VCaP (cell line): ENCODE measurements around the gene ELMO1.

Experiments used
- H3K27ac ChIP-seq: fragments of 450-650 bp; 2 replicates; pipeline ENCODE4 v1.5.1; 2017
- TF ChIP-seq, protein P1 (sequence below): fragments of 450-650 bp; conservative IDR thresholded peaks from 2 replicates; pipeline ENCODE4 v1.5.1; 2017; ENCODE audit warnings: mild to moderate bottlenecking, moderate library complexity

Gene ELMO1

DNA sequence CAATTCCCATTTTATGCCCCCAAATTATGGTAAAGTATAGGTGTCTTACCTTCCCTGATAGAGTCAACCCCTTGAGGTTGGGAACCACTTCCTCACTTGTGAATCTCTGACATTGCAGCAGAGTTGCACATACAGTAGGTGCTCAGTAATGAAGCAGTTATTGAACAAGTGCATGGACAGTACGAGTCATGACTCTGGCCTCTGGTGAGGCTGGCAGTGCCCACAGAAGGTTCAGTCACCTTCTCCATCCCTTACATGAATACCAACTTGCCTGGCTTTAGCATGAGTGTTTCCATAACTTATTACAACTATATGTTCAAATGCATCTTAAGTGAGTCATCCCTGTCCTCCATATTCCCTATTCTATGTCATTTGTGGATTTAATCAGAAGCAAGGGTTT lies 340.0 kb downstream of the ELMO1 start:
- H3K27ac ChIP-seq = no peak overlapping the region
- TF ChIP-seq, protein P1, sequence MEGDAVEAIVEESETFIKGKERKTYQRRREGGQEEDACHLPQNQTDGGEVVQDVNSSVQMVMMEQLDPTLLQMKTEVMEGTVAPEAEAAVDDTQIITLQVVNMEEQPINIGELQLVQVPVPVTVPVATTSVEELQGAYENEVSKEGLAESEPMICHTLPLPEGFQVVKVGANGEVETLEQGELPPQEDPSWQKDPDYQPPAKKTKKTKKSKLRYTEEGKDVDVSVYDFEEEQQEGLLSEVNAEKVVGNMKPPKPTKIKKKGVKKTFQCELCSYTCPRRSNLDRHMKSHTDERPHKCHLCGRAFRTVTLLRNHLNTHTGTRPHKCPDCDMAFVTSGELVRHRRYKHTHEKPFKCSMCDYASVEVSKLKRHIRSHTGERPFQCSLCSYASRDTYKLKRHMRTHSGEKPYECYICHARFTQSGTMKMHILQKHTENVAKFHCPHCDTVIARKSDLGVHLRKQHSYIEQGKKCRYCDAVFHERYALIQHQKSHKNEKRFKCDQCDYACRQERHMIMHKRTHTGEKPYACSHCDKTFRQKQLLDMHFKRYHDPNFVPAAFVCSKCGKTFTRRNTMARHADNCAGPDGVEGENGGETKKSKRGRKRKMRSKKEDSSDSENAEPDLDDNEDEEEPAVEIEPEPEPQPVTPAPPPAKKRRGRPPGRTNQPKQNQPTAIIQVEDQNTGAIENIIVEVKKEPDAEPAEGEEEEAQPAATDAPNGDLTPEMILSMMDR = no peak

DNA sequence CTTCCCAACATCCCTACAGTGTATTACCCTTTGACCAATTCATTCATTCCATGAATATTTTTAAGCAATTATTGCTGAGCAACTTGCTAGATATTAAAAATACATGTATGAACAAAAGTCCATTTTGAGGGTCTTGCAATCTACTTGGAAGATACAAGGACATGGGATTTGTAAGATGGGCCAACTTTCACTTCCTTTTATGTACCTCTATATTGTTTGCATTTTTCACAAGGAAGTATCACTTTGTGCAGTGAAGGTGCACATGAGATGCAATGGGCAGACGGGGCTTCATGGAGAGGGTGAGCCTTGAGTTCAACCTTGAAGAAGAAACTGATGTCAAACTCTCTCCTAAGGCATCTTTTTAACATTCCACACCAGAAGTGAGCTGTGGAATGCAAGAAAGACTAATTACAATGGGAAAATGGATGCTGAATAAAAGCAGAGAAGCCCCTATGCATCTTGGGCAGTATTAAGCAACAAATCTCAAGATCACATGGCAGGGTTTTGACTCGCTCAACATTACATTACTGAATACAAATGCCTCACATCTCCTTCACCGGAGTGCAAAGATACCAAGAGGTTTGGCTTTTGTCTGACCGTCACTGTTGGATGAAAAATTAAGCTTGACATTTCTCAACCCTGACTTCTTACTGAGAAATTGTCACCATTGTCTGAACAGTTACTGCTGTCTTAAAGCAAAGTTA lies 341.5 kb downstream of the ELMO1 start:
- TF ChIP-seq, protein P1 = no peak
- H3K27ac ChIP-seq = no peak overlapping the region

DNA sequence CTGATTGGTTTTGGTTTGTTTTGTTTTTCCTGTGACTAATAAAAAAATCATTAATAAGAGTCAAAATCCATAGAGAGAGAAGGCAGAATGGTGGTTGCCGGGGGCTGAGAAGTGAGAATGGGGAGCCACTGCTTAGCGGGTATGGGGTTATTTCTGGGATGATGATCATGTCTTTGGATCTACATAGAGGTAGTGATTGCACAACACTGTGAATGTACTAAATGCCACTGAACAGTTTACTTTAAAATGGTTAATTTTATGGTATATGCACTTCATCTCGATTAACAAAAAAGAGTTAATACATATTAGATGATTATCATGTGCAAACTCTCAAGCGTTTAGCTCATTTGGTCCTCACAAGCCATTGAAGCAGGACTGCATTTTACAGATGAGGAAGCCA lies 342.9 kb downstream of the ELMO1 start:
- TF ChIP-seq, protein P1 = no peak
- H3K27ac ChIP-seq = no peak overlapping the region

DNA sequence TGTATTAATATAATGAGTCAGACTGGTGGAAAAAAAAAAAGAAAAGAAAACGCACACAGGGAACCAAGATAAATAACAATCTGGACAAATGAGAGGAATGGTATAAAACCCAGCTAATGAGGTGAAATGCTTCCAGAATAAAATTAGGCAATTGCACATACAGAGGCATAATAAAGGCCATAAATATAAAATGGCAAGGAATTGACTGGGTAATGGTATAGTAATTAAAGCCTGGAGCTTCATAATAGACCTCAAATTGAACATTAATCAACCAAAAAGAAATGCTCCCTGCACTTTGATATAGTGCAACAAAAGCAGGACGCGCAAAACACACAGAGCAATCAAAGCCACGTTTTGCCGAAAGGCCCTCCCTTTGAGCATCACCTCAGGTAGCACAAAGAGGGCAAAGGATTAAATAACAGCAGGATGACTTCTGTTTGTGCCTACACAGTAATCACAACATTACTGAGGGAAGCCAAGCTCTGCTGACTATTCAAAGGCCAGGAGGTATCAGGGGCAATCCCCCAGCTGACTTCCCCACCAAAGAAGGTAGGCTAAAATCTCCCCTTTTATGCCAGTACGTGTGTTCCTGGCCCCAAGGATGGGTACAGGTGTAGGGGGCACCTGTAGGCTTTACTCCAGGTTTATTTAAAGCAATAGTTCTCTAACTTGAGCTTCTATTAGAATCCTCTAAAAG lies 343.7 kb downstream of the ELMO1 start:
- H3K27ac ChIP-seq = no peak overlapping the region
- TF ChIP-seq, protein P1 = no peak

DNA sequence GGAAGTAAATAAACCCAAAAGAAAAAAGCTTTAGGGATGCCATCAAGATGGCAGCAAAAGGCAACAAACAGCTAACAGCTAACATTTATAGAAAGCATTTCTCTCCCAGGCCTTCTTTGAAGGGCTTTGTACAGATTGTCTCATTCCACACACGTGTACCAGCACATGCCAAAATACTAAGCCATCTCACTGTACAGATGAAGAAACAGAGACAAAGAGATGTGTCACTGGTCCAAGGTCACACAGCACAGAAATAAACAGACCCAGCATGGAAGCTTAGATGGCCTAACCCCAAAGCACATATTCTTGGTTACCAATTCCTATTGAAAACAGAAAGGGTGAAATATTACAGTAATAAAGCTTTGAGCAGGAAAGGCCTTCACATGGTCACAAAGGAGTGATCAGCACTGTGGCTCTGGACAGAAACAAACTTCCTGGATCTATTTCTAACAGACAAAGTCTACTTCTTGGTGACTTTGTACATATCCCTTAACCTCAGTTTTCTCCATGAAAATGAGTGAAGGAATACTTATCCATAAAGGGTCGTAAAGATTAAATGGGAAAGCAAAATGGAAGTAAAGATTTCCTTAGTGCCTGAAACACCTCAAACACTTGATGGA lies 346.0 kb downstream of the ELMO1 start:
- TF ChIP-seq, protein P1 = no peak
- no peak overlapping the region for H3K27ac ChIP-seq

DNA sequence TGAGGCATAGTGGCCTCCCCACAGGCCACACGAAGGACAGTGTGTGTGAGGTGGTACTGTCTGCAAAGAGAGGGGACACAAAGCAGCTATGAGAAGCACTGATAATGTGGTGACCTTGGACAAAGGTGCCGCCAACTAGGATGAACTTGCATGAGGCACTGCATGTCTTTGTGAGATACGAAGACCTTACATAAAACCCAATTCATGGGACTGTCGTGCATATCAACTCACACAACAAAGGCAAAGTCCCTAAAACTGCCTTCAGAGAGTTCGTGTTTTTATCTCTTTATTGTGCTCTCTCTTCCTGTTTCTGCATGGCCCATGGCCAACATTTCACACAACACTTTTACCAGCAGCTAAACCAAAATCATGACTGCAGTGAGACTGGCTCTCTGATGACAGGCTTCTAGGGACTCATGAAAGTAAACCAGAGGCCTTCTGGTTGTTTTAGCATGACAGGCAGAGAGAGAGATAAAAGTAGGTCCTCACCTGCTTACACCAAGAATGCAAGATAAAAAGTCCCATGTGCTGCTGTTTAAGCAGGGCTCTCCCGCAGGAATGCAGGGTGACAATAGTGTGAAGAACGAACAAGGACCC lies 347.8 kb downstream of the ELMO1 start:
- H3K27ac ChIP-seq = no peak overlapping the region
- TF ChIP-seq, protein P1 = no peak

DNA sequence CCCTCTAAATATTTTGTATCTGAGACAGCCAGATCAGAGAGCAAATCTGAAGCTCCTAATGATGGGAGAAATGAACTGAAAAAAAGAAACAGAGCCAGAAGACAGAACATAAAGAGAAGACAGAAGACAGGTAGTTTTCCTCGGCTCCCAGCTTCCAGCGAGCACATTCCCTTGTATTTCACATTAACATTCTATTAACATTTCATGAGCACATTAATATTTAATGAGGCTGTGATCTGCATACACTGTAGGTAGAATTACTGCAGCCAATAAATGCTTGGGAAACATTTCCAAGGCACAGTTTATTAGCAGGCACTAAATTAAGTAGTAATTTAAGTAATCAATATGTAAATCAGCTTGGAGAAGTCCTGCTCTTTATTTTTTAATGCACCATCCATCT lies 349.9 kb downstream of the ELMO1 start:
- H3K27ac ChIP-seq = no peak overlapping the region
- TF ChIP-seq, protein P1 = no peak
